Esophagus squamous epithelium (tissue), 5 donors: ENCODE data around the gene EXOC6. TPM values are rescaled to one million over a fixed set of nuclear protein-coding genes. Genes with fewer than 3 reads are reported as not detected.

Source experiments
- DNase-seq: peaks from one replicate; lab custom pipeline; 2025; lab: John Stamatoyannopoulos, UW
- H3K27ac ChIP-seq, 4 donors: fragments of 200-600 bp; sonication (generic); one replicate each; pipeline ENCODE4 v1.5.1; 2016 to 2019; ENCODE audit warnings: mild to moderate bottlenecking in 1 of 4
- H3K27me3 ChIP-seq, 4 donors: fragments of 200-600 bp; sonication (generic); 1 replicate in 3 of 4; 2 replicates in 1 of 4; pipeline versions ENCODE4 v1.5.1 to v1.6.0; 2017 to 2021; ENCODE audit warnings: antibody characterized with exemption in 1 of 4
- H3K36me3 ChIP-seq, 3 donors: fragments of 200-600 bp; sonication (generic); one replicate each; pipeline ENCODE4 v1.5.1; 2016 to 2019
- H3K4me1 ChIP-seq, 3 donors: fragments of 200-600 bp; sonication (generic); one replicate each; pipeline ENCODE4 v1.5.1; 2017 to 2019
- H3K4me3 ChIP-seq, 4 donors: fragments of 200-600 bp; sonication (generic); 1 replicate in 3 of 4; 2 replicates in 1 of 4; pipeline ENCODE4 v1.5.1; 2016 to 2019; ENCODE audit warnings: mild to moderate bottlenecking in 2 of 4, moderate library complexity in 1 of 4
- H3K9me3 ChIP-seq, 3 donors: fragments of 200-600 bp; sonication (generic); one replicate each; pipeline ENCODE4 v1.5.1; 2016 to 2019
- POLR2A ChIP-seq, 4 donors: fragments of 450-650 bp; IDR thresholded peaks; one replicate each; pipeline ENCODE4 v1.6.1; 2017; ENCODE audit warnings: antibody characterized with exemption in 4 of 4, mild to moderate bottlenecking in 4 of 4, moderate library complexity in 3 of 4
- WGBS, 2 donors: methylation state at CpG; one replicate each; pipeline ENCODE4 v1.1.5; 2018; 5-methylcytosine and 5-hydroxymethylcytosine counted together
- intact Hi-C: fragments of 100-400 bp; cut with DNase I; formaldehyde crosslinking; loops from one replicate; pipeline ENCODE4 v1.15.0; 2022
- total RNA-seq, 4 donors: library from RNA; depleted of rRNA; stranded (reverse); fragments of >200 nt; gene quantifications; one replicate each; pipeline ENCODE4 v1.1.0, GENCODE V29; 2016
- TF ChIP-seq, protein P1 (sequence below), 6 experiments: fragments of 450-650 bp in 4 of 6; fragments of 200-600 bp in 2 of 6; sonication (generic) in 2 of 6; IDR thresholded peaks; one replicate each; pipeline ENCODE4 v1.5.1; 2016 to 2019; ENCODE audit warnings: antibody characterized with exemption in 6 of 6, mild to moderate bottlenecking in 4 of 6, moderate library complexity in 4 of 6
- donor health status: DM: yes; HTN: yes; CAD: no.

The EXOC6 gene
- total RNA-seq, 4 donors from 2014 or later = 1.3 to 9.5 (median 5.6) TPM

DNA sequence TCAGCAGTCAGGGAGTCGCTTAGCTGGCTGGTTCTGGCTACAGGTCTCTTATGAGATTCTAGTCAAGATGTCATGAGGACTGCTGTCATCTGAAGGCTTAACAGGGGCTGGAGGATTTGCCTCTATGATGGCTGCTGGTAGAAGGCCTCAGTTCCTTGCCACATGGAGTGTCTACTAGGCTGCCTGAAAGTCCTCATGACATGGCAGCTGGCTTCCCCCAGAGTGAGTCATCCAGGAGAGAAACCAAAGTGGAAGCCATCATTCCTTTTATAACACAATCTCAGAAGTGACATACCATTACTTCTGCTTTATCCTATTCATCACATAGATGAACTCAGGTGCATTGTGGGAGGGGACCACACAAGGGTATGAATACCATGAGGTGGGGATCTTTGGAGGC lies 75.1 kb downstream of the EXOC6 start:
- no peaks in the 10 kb centered on the region for H3K27me3 ChIP-seq
- peaks cover 0 to 12% (median 0%) of the 10 kb centered on the region in 3 donors for H3K36me3 ChIP-seq
- no peak overlapping the region for H3K27ac ChIP-seq
- TF ChIP-seq, protein P1, sequence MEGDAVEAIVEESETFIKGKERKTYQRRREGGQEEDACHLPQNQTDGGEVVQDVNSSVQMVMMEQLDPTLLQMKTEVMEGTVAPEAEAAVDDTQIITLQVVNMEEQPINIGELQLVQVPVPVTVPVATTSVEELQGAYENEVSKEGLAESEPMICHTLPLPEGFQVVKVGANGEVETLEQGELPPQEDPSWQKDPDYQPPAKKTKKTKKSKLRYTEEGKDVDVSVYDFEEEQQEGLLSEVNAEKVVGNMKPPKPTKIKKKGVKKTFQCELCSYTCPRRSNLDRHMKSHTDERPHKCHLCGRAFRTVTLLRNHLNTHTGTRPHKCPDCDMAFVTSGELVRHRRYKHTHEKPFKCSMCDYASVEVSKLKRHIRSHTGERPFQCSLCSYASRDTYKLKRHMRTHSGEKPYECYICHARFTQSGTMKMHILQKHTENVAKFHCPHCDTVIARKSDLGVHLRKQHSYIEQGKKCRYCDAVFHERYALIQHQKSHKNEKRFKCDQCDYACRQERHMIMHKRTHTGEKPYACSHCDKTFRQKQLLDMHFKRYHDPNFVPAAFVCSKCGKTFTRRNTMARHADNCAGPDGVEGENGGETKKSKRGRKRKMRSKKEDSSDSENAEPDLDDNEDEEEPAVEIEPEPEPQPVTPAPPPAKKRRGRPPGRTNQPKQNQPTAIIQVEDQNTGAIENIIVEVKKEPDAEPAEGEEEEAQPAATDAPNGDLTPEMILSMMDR (IDR thresholded peaks at IDR 0.05) = no peak
- peaks cover 0 to 8% (median 0%) of the 10 kb centered on the region in 3 donors for H3K9me3 ChIP-seq
- DNase-seq = no peak
- no peak overlapping the region for H3K4me3 ChIP-seq
- intact Hi-C loops = no loop called here
- 91 to 100% methylated on average over 1 of the region's 1 CpG for WGBS, 2 donors
- no peaks in the 10 kb centered on the region for H3K4me1 ChIP-seq

DNA sequence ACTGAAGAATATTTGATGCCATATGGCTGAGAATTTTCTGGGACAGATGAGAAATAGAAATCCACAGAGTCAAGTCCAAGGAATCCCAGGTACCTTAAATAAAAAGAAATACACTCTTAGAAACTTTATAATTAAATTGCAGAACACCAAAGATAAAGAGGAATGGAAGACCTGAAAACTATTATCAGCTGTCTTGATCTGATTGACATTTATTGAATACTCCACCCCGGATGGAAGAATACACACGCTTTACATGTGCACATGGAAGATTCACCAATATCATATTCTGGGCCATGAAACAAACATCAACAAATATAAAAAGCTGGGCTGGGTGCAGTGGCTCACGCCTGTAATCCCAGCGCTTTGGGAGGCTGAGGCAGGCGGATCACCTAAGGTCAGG lies 81.6 kb downstream of the EXOC6 start:
- DNase-seq = no peak
- no peak for TF ChIP-seq POLR2A (IDR thresholded peaks at IDR 0.05)
- TF ChIP-seq, protein P1 (IDR thresholded peaks at IDR 0.05) = no peak
- Histone ChIP-seq H3K27ac (no peak overlapping the region), H3K27me3 (no peaks in the 10 kb centered on the region), H3K36me3 (peaks cover 0 to 15% (median 0%) of the 10 kb centered on the region in 3 donors), H3K4me1 (no peaks in the 10 kb centered on the region), H3K4me3 (no peak overlapping the region), H3K9me3 (no peaks in the 10 kb centered on the region)
- WGBS, 2 donors = 93% methylated on average over 5 of the region's 5 CpGs
- intact Hi-C loops = no loop called here

DNA sequence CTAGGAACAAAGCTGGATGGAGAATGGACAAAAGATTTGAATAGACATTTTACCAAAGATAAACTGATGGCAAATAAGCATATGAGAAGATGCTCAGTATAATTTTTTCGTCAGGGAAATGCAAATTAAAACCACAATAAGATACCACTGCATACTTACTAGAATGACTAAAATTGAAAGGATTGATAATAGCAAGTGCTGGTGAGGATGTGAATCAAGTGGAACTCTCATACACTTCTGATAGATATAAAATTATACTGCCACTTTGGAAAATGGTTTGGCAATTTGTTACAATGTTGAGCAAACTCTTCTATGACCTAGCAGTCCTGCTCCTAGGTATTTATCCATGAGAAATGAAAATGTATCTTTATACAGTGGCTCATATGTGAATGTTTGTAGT lies 83.3 kb downstream of the EXOC6 start:
- intact Hi-C loops = no loop called here
- no peak overlapping the region for H3K27ac ChIP-seq
- WGBS, 2 donors = 29 to 30% methylated on average over 1 of the region's 1 CpG
- TF ChIP-seq POLR2A (IDR thresholded peaks at IDR 0.05) = no peak
- TF ChIP-seq, protein P1 (IDR thresholded peaks at IDR 0.05) = no peak
- DNase-seq = no peak
- H3K36me3 ChIP-seq = peaks cover 0 to 15% (median 0%) of the 10 kb centered on the region in 3 donors
- no peak overlapping the region for H3K4me3 ChIP-seq
- no peaks in the 10 kb centered on the region for H3K4me1 ChIP-seq
- no peaks in the 10 kb centered on the region for H3K9me3 ChIP-seq
- H3K27me3 ChIP-seq = no peaks in the 10 kb centered on the region

DNA sequence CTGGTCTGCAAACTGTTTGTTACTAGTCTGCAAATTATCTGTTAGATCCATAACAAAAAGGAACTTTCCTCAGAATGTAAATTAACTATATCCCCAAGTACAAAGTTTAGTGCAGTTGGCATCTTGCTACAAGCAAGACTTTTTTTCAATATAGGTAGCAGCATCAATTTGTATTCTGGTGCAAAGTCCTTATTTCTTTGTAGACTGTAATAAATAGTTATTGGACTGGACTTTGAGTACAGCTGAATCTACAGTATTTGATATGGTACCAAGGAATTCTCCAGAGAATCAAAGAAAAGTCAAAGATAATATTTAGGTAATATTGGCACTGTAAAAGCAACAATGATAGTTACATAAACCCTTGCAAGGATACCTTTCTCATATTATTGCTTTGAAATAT lies 89.6 kb downstream of the EXOC6 start:
- intact Hi-C loops = no loop called here
- TF ChIP-seq, protein P1 (IDR thresholded peaks at IDR 0.05) = no peak
- TF ChIP-seq POLR2A (IDR thresholded peaks at IDR 0.05) = no peak
- Histone ChIP-seq H3K27me3 (no peaks in the 10 kb centered on the region), H3K9me3 (no peaks in the 10 kb centered on the region), H3K36me3 (peaks cover 0 to 6% (median 0%) of the 10 kb centered on the region in 3 donors), H3K4me3 (no peak overlapping the region), H3K4me1 (no peaks in the 10 kb centered on the region), H3K27ac (no peak overlapping the region)
- DNase-seq = no peak

DNA sequence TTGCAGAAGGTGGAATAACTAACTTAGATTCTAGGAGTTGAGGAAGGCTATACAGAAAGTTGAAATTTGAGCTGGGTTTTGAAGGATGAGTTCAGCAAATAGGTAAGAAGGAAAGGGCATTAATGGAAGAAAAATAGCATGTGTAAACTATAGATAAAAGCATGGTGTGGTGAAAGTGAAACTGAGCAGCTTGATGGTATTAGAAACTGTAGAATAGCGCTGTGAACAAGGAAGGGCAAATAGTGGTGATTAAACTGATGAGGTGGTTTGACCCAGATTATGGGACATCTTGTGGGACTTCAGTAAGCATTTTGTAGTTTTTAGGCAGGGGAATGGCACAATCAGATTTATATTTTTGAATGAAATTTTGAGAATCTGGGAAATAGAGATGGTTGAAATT lies 90.5 kb downstream of the EXOC6 start:
- Histone ChIP-seq H3K4me1 (no peaks in the 10 kb centered on the region), H3K36me3 (peaks cover 0 to 7% (median 0%) of the 10 kb centered on the region in 3 donors), H3K4me3 (no peak overlapping the region), H3K27ac (no peak overlapping the region), H3K9me3 (no peaks in the 10 kb centered on the region), H3K27me3 (no peaks in the 10 kb centered on the region)
- no peak for DNase-seq
- TF ChIP-seq, protein P1 (IDR thresholded peaks at IDR 0.05) = no peak
- no peak for TF ChIP-seq POLR2A (IDR thresholded peaks at IDR 0.05)
- intact Hi-C loops = no loop called here
- 80 to 84% methylated on average over 1 of the region's 1 CpG for WGBS, 2 donors
